22Rv1 (cell line): Measurements from ENCODE around the gene CD8A.

ENCODE experiments used
- ZFX ChIP-seq: fragments of 450-650 bp; IDR thresholded peaks from 2 replicates; pipeline ENCODE4 v1.6.1; 2017; ENCODE audit warnings: antibody characterized with exemption, borderline replicate concordance
- TF ChIP-seq, protein P1 (sequence below): fragments of 450-650 bp; IDR thresholded peaks from 2 replicates; pipeline ENCODE4 v1.5.1; 2017; ENCODE audit warnings: mild to moderate bottlenecking

- TF ChIP-seq, protein P1, sequence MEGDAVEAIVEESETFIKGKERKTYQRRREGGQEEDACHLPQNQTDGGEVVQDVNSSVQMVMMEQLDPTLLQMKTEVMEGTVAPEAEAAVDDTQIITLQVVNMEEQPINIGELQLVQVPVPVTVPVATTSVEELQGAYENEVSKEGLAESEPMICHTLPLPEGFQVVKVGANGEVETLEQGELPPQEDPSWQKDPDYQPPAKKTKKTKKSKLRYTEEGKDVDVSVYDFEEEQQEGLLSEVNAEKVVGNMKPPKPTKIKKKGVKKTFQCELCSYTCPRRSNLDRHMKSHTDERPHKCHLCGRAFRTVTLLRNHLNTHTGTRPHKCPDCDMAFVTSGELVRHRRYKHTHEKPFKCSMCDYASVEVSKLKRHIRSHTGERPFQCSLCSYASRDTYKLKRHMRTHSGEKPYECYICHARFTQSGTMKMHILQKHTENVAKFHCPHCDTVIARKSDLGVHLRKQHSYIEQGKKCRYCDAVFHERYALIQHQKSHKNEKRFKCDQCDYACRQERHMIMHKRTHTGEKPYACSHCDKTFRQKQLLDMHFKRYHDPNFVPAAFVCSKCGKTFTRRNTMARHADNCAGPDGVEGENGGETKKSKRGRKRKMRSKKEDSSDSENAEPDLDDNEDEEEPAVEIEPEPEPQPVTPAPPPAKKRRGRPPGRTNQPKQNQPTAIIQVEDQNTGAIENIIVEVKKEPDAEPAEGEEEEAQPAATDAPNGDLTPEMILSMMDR = no peak
- TF ChIP-seq ZFX = no peak
Measured at GRCh38 chr2:86831537-86831936, 40.8 kb upstream of the CD8A start.
